GM10266 (cell line): ENCODE data around the gene LIPM.

Experiments
- DNase-seq: peaks from one replicate; pipeline ENCODE4 v3.0.0; 2012; ENCODE audit errors: extremely low spot score
- TF ChIP-seq, protein P1 (sequence below): IDR thresholded peaks from 2 replicates; pipeline ENCODE4 v1.5.1; 2012; ENCODE audit warnings: mild to moderate bottlenecking, low read depth; ENCODE audit not compliant: control insufficient read depth, insufficient read depth; ENCODE audit errors: missing control alignments

The LIPM gene

DNA sequence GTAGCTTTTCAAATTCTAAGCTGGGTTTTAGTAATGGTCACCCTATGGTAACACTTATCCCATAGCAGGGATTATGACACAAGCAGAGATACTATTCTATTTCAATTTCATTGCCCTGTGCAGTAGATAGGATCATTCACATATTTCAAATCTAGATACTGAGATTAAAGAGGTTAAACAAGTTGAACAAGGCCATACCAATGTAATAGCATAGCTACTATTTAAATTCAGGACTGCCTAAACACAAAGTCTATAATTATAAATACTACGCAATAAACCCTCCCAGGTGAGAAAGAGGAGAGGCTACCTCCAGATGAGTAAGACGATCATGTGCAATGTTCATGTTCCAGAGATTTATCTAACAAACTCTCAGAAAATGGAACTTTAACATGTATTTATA is 1.1 kb downstream of the LIPM start:
- DNase-seq: no peak
- TF ChIP-seq, protein P1, sequence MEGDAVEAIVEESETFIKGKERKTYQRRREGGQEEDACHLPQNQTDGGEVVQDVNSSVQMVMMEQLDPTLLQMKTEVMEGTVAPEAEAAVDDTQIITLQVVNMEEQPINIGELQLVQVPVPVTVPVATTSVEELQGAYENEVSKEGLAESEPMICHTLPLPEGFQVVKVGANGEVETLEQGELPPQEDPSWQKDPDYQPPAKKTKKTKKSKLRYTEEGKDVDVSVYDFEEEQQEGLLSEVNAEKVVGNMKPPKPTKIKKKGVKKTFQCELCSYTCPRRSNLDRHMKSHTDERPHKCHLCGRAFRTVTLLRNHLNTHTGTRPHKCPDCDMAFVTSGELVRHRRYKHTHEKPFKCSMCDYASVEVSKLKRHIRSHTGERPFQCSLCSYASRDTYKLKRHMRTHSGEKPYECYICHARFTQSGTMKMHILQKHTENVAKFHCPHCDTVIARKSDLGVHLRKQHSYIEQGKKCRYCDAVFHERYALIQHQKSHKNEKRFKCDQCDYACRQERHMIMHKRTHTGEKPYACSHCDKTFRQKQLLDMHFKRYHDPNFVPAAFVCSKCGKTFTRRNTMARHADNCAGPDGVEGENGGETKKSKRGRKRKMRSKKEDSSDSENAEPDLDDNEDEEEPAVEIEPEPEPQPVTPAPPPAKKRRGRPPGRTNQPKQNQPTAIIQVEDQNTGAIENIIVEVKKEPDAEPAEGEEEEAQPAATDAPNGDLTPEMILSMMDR: no peak

GRCh38 chr10:88804083-88804812 is 1.7 kb downstream of the LIPM start:
- no peak for DNase-seq
- TF ChIP-seq, protein P1: no peak

DNA sequence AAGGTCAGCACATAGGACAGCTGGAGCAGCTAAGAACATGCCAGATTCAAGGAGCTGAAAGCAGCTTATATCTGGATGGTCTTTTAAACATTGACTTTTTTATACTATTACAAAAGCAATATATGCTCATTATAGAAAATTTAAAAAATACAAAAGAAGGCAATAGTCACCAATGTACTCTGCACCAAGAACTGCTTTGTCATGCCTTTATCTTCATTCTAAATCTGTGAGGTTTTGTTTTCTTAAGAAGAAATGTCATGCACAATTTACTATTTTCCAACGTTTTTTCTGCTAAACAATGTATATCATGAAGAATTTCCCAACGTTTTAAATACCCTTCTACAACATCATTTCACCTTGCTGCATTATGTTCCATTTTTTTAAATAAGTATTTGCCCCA is 2.8 kb downstream of the LIPM start:
- no peak for DNase-seq

DNA sequence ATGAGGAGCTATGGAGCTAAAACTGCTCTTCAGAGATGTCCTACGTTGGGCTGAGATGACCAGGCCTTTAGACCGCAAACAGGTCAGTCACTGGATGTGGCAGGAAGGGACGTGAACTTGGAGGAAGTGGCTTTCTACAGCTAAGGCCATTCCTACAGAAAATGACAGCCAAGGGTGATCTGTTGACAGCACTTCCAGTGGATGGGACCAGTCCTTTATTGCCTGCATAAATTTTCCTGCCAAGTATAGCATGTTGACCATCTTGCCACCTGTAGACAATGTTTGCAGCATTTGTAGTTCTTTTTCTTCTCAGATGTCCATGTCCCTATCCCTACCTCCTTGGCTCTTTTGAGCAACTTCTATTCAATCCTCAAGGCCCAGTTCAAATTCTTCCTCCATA is 3.4 kb downstream of the LIPM start:
- TF ChIP-seq, protein P1: no peak
- no peak for DNase-seq

More for the DNA sequence above, 2.8 kb downstream of the LIPM start:
- TF ChIP-seq, protein P1: no peak

DNA sequence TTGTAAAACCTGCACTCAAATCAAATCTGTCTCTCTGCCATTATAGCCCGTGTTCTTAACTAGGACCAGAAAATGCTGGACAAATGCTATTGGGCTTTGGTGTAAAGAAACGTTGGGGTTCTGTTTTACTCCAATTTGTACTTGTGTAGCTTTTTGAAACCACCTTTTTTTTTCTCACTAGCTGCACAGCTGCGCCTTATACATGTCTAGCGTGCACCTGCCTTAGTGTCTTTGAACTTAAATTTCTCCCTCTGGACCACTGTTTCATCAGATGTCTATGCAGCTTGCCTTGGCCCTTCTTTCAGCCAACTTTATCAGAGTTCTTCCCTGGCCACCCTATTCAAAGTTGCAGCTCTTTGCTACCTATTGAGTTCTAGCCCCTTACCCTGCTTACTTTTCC is 7.1 kb downstream of the LIPM start:
- TF ChIP-seq, protein P1: no peak
- DNase-seq: no peak

GRCh38 chr10:88810196-88810961 is 7.8 kb downstream of the LIPM start:
- TF ChIP-seq, protein P1: peak; percentile 70
- DNase-seq: peak; percentile 35

DNA sequence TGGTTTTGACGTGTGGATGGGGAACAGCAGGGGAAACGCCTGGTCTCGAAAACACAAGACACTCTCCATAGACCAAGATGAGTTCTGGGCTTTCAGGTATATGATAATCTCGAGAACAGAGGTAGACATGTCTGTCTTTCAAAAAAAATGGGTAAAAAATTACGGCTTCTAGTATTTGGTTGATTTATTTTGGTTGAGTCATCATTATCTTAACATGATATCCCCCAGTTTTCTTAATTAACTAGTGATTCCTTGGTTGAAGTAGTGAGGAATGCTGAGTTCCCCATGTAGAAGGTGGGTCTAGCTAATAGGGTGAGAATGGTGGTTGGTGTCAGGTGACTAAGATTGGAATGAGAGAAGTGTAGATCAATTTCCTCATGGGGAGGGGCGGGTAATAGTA is 10.7 kb downstream of the LIPM start:
- TF ChIP-seq, protein P1: no peak
- no peak for DNase-seq
